Measurements from ENCODE around the gene ZC3H11A. TPM values are rescaled to one million over a fixed set of nuclear protein-coding genes. Genes with fewer than 3 reads are reported as not detected.
"Not testable (repeated sequence)": the region's sequence is repeated elsewhere in the genome, so short reads cannot be mapped to it uniquely, and the experiment has no call there.

The ZC3H11A gene
- total RNA-seq, 2 donors from 2014 or later, result 65.6 to 66.9 TPM

DNA sequence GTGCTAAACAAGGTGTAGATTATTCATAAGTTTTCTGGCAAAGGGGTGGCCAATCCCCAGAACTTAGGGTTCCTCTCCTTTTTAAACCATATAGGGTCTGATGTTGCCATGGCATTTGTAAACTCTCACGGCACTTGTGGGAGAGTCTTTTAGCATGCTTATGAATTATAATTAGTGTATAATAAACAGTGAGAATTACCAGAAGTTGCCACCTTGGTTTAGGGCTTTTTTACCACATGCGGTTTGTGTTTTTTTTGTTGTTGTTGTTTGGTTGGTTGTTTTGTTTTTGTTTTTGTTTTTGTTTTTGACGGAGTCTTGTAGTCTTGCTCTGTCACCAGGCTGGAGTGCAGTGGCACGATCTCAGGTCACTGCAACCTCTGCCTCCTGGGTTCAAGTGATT, 39.4 kb upstream of the ZC3H11A start:
- H3K4me3 ChIP-seq, result no peak overlapping the region
- TF ChIP-seq, protein P1, sequence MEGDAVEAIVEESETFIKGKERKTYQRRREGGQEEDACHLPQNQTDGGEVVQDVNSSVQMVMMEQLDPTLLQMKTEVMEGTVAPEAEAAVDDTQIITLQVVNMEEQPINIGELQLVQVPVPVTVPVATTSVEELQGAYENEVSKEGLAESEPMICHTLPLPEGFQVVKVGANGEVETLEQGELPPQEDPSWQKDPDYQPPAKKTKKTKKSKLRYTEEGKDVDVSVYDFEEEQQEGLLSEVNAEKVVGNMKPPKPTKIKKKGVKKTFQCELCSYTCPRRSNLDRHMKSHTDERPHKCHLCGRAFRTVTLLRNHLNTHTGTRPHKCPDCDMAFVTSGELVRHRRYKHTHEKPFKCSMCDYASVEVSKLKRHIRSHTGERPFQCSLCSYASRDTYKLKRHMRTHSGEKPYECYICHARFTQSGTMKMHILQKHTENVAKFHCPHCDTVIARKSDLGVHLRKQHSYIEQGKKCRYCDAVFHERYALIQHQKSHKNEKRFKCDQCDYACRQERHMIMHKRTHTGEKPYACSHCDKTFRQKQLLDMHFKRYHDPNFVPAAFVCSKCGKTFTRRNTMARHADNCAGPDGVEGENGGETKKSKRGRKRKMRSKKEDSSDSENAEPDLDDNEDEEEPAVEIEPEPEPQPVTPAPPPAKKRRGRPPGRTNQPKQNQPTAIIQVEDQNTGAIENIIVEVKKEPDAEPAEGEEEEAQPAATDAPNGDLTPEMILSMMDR (IDR thresholded peaks at IDR 0.05), result no peak
- TF ChIP-seq POLR2A (IDR thresholded peaks at IDR 0.05), result no peak
- H3K27me3 ChIP-seq, result no peaks in the 10 kb centered on the region
- ATAC-seq (no peak), DNase-seq (no peak)
- no peaks in the 10 kb centered on the region for H3K36me3 ChIP-seq (replicated peaks in 1 of 2; ENCODE audit: insufficient read depth in 1 of 2, low read depth in 2 of 2)
- 85 to 88% methylated on average over 4 of the region's 4 CpGs for WGBS, 2 donors
- no peak overlapping the region for H3K27ac ChIP-seq
- H3K4me1 ChIP-seq, result no peaks in the 10 kb centered on the region
- intact Hi-C loops (cut with DNase I), result no loop called here
- H3K9me3 ChIP-seq, result no peaks in the 10 kb centered on the region

GRCh38 chr1:203758749-203759148, 36.7 kb upstream of the ZC3H11A start:
- ATAC-seq; H3K4me3 ChIP-seq; H3K4me1 ChIP-seq; DNase-seq; H3K36me3 ChIP-seq (replicated peaks in 1 of 2; ENCODE audit: insufficient read depth in 1 of 2, low read depth in 2 of 2); H3K9me3 ChIP-seq; H3K27ac ChIP-seq; H3K27me3 ChIP-seq; intact Hi-C loops (cut with DNase I): not testable (repeated sequence)
- WGBS, 2 donors, result 75 to 87% methylated on average over 2 of the region's 2 CpGs

DNA sequence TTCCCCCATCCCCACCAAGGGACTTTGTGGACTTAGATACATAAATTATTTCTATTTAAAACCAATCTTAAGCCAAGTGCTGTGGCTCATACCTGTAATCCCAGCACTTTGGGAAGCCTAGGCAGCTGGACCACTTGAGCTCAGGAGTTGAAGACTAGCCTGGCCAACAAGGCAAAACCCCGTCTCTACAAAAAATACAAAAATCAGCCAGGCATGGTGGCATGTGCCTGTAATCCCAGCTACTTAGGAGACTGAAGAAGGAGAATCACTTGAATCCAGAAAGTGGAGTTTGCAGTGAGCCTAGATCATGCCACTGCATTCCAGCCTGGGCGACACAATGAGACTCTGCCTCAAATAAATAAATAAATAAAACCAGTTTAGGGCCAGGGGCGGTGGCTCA, 34.9 kb upstream of the ZC3H11A start:
- Histone ChIP-seq H3K4me3 (no peak overlapping the region), H3K27me3 (no peaks in the 10 kb centered on the region), H3K9me3 (no peaks in the 10 kb centered on the region), H3K36me3 (replicated peaks in 1 of 2; ENCODE audit: insufficient read depth in 1 of 2, low read depth in 2 of 2) (no peaks in the 10 kb centered on the region), H3K4me1 (no peaks in the 10 kb centered on the region), H3K27ac (no peak overlapping the region)
- no peak for TF ChIP-seq POLR2A (IDR thresholded peaks at IDR 0.05)
- TF ChIP-seq, protein P1 (IDR thresholded peaks at IDR 0.05), result no peak
- intact Hi-C loops (cut with DNase I), result no loop called here
- DNase-seq, result no peak
- no peak for ATAC-seq
- WGBS, 2 donors, result 74 to 90% methylated on average over 3 of the region's 3 CpGs

DNA sequence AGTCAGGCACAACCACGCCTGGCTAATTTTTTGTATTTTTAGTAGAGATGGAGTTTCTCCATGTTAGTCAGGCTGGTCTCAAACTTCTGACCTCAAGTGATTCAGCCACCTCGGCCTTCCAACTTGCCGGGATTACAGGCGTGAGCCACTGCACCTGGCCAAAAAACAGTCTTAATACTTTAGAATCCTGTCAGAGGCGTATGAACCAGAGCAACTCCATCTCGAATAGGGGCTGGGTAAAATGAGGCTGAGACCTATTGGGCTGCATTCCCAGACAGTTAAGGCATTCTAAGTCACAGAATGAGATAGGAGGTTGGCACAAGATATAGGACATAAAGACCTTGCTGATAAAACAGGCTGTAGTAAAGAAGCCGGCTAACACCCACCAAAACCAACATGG, 33.5 kb upstream of the ZC3H11A start:
- H3K27ac ChIP-seq; H3K36me3 ChIP-seq (replicated peaks in 1 of 2; ENCODE audit: insufficient read depth in 1 of 2, low read depth in 2 of 2); H3K27me3 ChIP-seq; intact Hi-C loops (cut with DNase I); H3K4me3 ChIP-seq; DNase-seq; H3K4me1 ChIP-seq; ATAC-seq; H3K9me3 ChIP-seq: not testable (repeated sequence)
- WGBS, 2 donors, result 77 to 84% methylated on average over 7 of the region's 7 CpGs

- WGBS, 2 donors, result 77 to 83% methylated on average over 1 of the region's 1 CpG
- DNase-seq (no peak), ATAC-seq (no peak)
- TF ChIP-seq POLR2A (IDR thresholded peaks at IDR 0.05), result no peak
- TF ChIP-seq, protein P1 (IDR thresholded peaks at IDR 0.05), result no peak
- H3K27me3 ChIP-seq, result no peaks in the 10 kb centered on the region
- H3K27ac ChIP-seq, result no peak overlapping the region
- intact Hi-C loops (cut with DNase I), result no loop called here
- no peaks in the 10 kb centered on the region for H3K9me3 ChIP-seq
- no peaks in the 10 kb centered on the region for H3K4me1 ChIP-seq
- H3K36me3 ChIP-seq (replicated peaks in 1 of 2; ENCODE audit: insufficient read depth in 1 of 2, low read depth in 2 of 2), result no peaks in the 10 kb centered on the region
- H3K4me3 ChIP-seq, result no peak overlapping the region
Observed at GRCh38 chr1:203763505-203763904, 31.9 kb upstream of the ZC3H11A start.

DNA sequence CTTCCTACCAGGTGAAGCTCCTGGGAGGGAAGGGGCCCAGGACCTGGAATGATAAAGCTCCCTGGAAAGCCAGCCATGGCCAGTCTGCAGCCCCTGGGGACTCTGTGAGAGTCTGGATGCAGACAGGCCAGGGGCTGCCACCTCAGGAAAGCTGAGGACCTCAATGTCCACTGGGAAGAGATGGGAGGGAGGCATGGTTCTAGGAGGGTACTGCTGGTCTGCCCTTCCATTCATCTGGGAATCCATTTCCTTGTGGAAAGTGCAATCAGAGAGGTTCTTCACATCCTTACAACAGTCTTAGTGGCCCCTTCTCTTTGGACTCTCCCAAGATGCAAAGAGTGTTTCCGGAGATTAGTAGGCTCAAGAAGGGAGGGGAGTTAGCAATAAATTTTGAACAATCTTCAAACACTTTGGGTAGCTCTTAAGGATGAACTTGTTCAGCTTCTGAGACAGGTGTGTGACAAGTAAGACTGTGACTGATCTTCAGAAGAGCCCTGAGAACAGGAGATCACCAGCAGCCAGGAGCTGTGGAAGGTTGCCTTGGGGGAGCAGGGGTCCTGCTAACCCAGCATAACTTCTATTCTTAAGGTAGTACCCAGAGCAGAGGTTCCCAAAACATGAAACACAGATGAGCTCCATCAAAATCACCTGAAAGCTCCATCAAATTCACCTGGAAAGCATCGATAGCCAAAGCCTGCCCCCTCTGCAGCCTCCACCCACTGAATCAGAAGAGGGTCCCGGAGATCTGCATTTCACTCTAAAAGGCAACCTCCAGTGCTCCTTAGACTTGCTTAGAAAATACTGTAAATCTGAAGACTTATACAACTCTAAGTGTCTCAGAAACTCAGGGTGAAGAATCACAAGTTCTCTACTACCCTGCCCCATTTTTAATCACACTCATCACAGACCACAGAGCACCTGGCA, 31.1 kb upstream of the ZC3H11A start:
- no peaks in the 10 kb centered on the region for H3K36me3 ChIP-seq (replicated peaks in 1 of 2; ENCODE audit: insufficient read depth in 1 of 2, low read depth in 2 of 2)
- ATAC-seq, result no peak
- DNase-seq, result no peak
- intact Hi-C loops (cut with DNase I), result no loop called here
- 28 to 66% methylated on average over 2 to 3 of the region's 3 CpGs for WGBS, 2 donors
- H3K4me3 ChIP-seq, result no peak overlapping the region
- no peaks in the 10 kb centered on the region for H3K9me3 ChIP-seq
- no peaks in the 10 kb centered on the region for H3K27me3 ChIP-seq
- TF ChIP-seq POLR2A (IDR thresholded peaks at IDR 0.05), result no peak
- TF ChIP-seq, protein P1 (IDR thresholded peaks at IDR 0.05), result no peak
- H3K4me1 ChIP-seq, result peaks cover 7% of the 10 kb centered on the region
- H3K27ac ChIP-seq, result no peak overlapping the region
